K562 (cell line): Measurements from ENCODE around the gene SPATA12. TPM values are rescaled to one million over a fixed set of nuclear protein-coding genes. Genes with fewer than 3 reads are reported as not detected.
A peak's percentile ranks its signal among the peaks of the same experiment; 100 is the strongest.

Source experiments
- ATAC-seq: fragments of 200-7000 bp; cut with Tn5 transposase; 3 replicates; pipeline ENCODE4 v1.9.1; 2020; ENCODE audit warnings: moderate library complexity
- BruUV-seq: library from RNA; stranded (reverse); fragments of 400-500 nt; replicated peaks from 2 replicates; lab custom pipeline; 2021; lab: Mats Ljungman, UMichigan
- CTCF ChIA-PET: fragments of 300-600 bp; formaldehyde crosslinking; extraction: SDS; loops from one replicate; lab custom pipeline; 2021; ENCODE audit warnings: low intra/inter-chr PET ratio; lab: Yijun Ruan, JAX
- POLR2A ChIA-PET: fragments of 300-600, 350-650 bp; sonication (Branson Sonifier 250); formaldehyde crosslinking; extraction: SDS; loops from one replicate; lab custom pipeline; 2021; ENCODE audit warnings: antibody characterized with exemption, inconsistent platforms; lab: Yijun Ruan, JAX
- DNase-seq, 4 experiments: peaks; one replicate each; pipeline versions ENCODE4 v3.0.0 to v3.0.0-alpha.2; 2011 to 2018; ENCODE audit warnings: low spot score in 3 of 4, mixed read lengths in 3 of 4; ENCODE audit errors: extremely low read depth in 1 of 4
- FAIRE-seq: peaks from 2 replicates; lab custom pipeline; 2011; peaks lifted over from hg19 to GRCh38; lab: Jason Lieb, UNC
- H2AFZ ChIP-seq: 2 replicates; pipeline ENCODE4 v1.6.0; 2011; ENCODE audit warnings: low read depth, low read length, control low read depth, inconsistent platforms
- H3K27ac ChIP-seq: fragments of 200-600 bp; 3 replicates; pipeline ENCODE4 v1.8.0; 2011; ENCODE audit warnings: low read depth, mild to moderate bottlenecking, control low read depth, inconsistent platforms, low read length, moderate library complexity, mixed read lengths; ENCODE audit errors: extremely low read depth
- H3K27me3 ChIP-seq, 2 experiments: fragments of 300-600 bp in 1 of 2; 2 replicates in 1 of 2; 3 replicates in 1 of 2; pipeline versions ENCODE4 v1.6.0 to v1.8.0; 2011; ENCODE audit warnings: inconsistent platforms in 2 of 2, low read length in 2 of 2, mild to moderate bottlenecking in 1 of 2, mixed read lengths in 1 of 2, moderate library complexity in 1 of 2; ENCODE audit not compliant: control insufficient read depth in 2 of 2, insufficient read depth in 2 of 2
- H3K36me3 ChIP-seq: fragments of 300-600 bp; 3 replicates; pipeline ENCODE4 v1.8.0; 2011; ENCODE audit warnings: mild to moderate bottlenecking, low read length, inconsistent platforms; ENCODE audit not compliant: control insufficient read depth, insufficient read depth
- H3K4me1 ChIP-seq, 2 experiments: fragments of 200-600 bp in 1 of 2; replicated peaks in 1 of 2; 2 replicates in 1 of 2; 3 replicates in 1 of 2; pipeline versions ENCODE4 v1.5.1 to v1.8.0; 2011; ENCODE audit warnings: inconsistent platforms in 2 of 2, low read length in 2 of 2, mild to moderate bottlenecking in 1 of 2, mixed read lengths in 1 of 2, moderate library complexity in 1 of 2; ENCODE audit not compliant: control insufficient read depth in 2 of 2, insufficient read depth in 2 of 2
- H3K4me2 ChIP-seq: 2 replicates; pipeline ENCODE4 v1.6.1; 2011; ENCODE audit warnings: low read length, control low read depth, inconsistent platforms, mixed read lengths; ENCODE audit not compliant: insufficient read depth
- H3K4me3 ChIP-seq: fragments of 200-600 bp; sonication (generic), shearing (Covaris generic); 2 replicates; pipeline ENCODE4 v1.5.1; 2016; ENCODE audit warnings: control low read depth, inconsistent platforms
- H3K79me2 ChIP-seq: fragments of 200-600 bp; 3 replicates; pipeline ENCODE4 v1.8.0; 2011; ENCODE audit warnings: low read length, inconsistent platforms; ENCODE audit not compliant: control insufficient read depth, insufficient read depth
- H3K9ac ChIP-seq, 2 experiments: 2 replicates each; pipeline versions ENCODE4 v1.6.0 to v1.6.1; 2011; ENCODE audit warnings: low read depth in 2 of 2, low read length in 2 of 2, control low read depth in 1 of 2, inconsistent platforms in 1 of 2, mild to moderate bottlenecking in 1 of 2, mixed read lengths in 1 of 2; ENCODE audit not compliant: insufficient read depth in 1 of 2
- H3K9me1 ChIP-seq: one replicate; pipeline ENCODE4 v1.6.0; 2011; ENCODE audit warnings: inconsistent platforms, mild to moderate bottlenecking, low read length, moderate library complexity; ENCODE audit not compliant: control insufficient read depth, insufficient read depth
- H3K9me3 ChIP-seq: replicated peaks from 2 replicates; pipeline ENCODE4 v1.5.1; 2011; ENCODE audit warnings: low read depth, low read length, inconsistent platforms; ENCODE audit not compliant: control insufficient read depth, insufficient read depth
- H4K20me1 ChIP-seq: replicated peaks from 2 replicates; pipeline ENCODE4 v1.6.1; 2011; ENCODE audit warnings: low read length, inconsistent platforms, mixed read lengths; ENCODE audit not compliant: control insufficient read depth, insufficient read depth
- NR2C2 ChIP-seq, 2 experiments: fragments of 200-800 bp in 1 of 2; sonication (Bioruptor generic) in 1 of 2; sonication (generic) in 1 of 2; formaldehyde crosslinking in 1 of 2; IDR thresholded peaks; 2 replicates each; pipeline versions ENCODE4 v1.6.1 to v1.8.0; 2016 to 2022; ENCODE audit warnings: mild to moderate bottlenecking in 1 of 2, missing compliant biosample characterization in 1 of 2, missing genetic modification characterization in 1 of 2, missing genetic modification reagents in 1 of 2
- POLR2H ChIP-seq: IDR thresholded peaks from 2 replicates; pipeline ENCODE4 v1.6.1; 2016; ENCODE audit warnings: missing genetic modification characterization, low read depth, mild to moderate bottlenecking, control low read depth, missing compliant biosample characterization, moderate library complexity
- ZNF121 ChIP-seq: sonication (generic); formaldehyde crosslinking; conservative IDR thresholded peaks from 2 replicates; pipeline ENCODE4 v1.8.0; 2022; ENCODE audit warnings: missing genetic modification reagents
- WGBS: fragments of 100-300 bp; shearing (Covaris generic); methylation state at CpG from one replicate; pipeline ENCODE4 v1.1.6; 2016; ENCODE audit warnings: low coverage, mixed read lengths; ENCODE audit not compliant: insufficient coverage; ENCODE audit errors: missing lambda C conversion rate; 5-methylcytosine and 5-hydroxymethylcytosine counted together
- in situ Hi-C: fragments of 300-500 bp; cut with MboI; formaldehyde crosslinking; loops from 4 replicates; pipeline ENCODE4 v1.15.0; 2018; ENCODE audit warnings: inconsistent platforms, mixed read lengths
- intact Hi-C: fragments of 100-400 bp; cut with micrococcal nuclease; formaldehyde crosslinking; loops from 2 replicates; pipeline ENCODE4 v1.14.2; 2022
- polyA plus RNA-seq, 8 experiments: library from polyadenylated mRNA; depleted of rRNA in 4 of 8; stranded (reverse) in 5 of 8; unstranded in 3 of 8; fragments of >200 nt; fragmentation: Nextera tagmentation in 2 of 8; fragmentation: Illumina TruSeq in 1 of 8; extraction: Ambion mirVana in 2 of 8; extraction: Trizol in 1 of 8; gene quantifications; 2 replicates each; pipeline versions ENCODE4 v1.2.1 to v1.2.3, GENCODE V29; 2011 to 2014; ENCODE audit warnings: inconsistent platforms in 1 of 8, missing spikeins in 1 of 8
- total RNA-seq, 7 experiments: library from RNA; depleted of rRNA in 6 of 7; stranded (reverse); fragments of >200 nt in 6 of 7; fragmentation: Illumina TruSeq in 2 of 7; extraction: Trizol in 2 of 7; gene quantifications; 2 replicates each; pipeline versions ENCODE4 v1.2.1 to v1.2.3, GENCODE V29; 2011 to 2021; ENCODE audit warnings: low replicate concordance in 1 of 7
- TF ChIP-seq, protein P1 (sequence below): fragments of 250-450 bp; sonication (Bioruptor Pico); IDR thresholded peaks from 2 replicates; pipeline ENCODE4 v1.8.0; 2021; ENCODE audit warnings: borderline replicate concordance, mild to moderate bottlenecking, moderate library complexity; ENCODE audit not compliant: poor library complexity, severe bottlenecking

Gene SPATA12
- total and polyA plus RNA-seq, 9 of the 15 experiments (the other 6 are each of a cell fraction or from before 2014, with no cell fraction given), result not detected

DNA sequence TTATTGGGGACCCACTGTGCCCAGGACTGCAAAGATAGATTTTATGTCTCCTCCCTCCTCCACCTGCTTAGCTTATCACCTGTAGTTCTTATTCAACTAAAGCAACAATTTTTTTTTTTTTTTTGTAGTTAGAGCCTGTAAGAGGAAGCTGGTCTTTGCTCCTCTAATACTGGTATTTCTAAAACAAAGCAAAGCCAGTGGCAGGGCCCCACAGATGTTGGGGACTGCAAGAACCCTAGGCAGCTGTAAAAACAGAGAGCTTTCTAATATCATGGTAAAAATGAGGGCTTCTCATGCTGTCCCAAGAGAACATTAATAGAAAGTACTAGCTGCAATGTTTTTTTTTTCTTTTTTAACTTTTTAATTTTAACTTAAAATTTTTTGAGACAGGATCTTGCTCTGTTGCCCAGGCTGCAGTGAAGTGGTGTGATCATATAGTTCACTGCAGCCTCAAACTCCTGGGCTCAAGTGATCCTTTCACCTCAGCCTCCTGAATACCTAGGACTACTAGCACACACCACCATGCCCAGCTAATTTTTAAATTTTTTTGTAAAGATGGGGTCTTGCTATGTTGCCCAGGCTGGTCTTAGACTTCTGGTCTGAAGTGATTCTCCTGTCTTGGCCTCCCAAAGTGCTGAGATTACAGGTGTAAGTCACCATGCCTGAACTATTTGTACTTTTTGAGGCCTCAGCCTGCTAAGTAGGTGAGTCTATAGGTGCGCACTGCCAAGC, 27.1 kb downstream of the SPATA12 start:
- Histone ChIP-seq H3K9me3 (no peaks in the 10 kb centered on the region), H3K79me2 (no peaks in the 10 kb centered on the region), H3K9me1 (no peaks in the 10 kb centered on the region), H2AFZ (no peak overlapping the region), H3K4me3 (no peak overlapping the region), H3K36me3 (no peaks in the 10 kb centered on the region), H4K20me1 (no peaks in the 10 kb centered on the region), H3K27ac (no peak overlapping the region), H3K4me1 (no peaks in the 10 kb centered on the region), H3K9ac (no peak overlapping the region), H3K4me2 (no peak overlapping the region), H3K27me3 (no peaks in the 10 kb centered on the region; a peak in 2 of 5 replicates)
- no peak for ATAC-seq
- POLR2A ChIA-PET, result interaction anchor here (1.3 kb wide), 1 partner anchor 8 kb away, joined by 3 read pairs; no protein-coding TSS in a partner anchor
- 40% methylated on average over 1 of the region's 1 CpG for WGBS
- in situ Hi-C loops, result no loop called here
- intact Hi-C loops, result no loop called here
- no TSS peak for BruUV-seq
- CTCF ChIA-PET, result no interaction called here
- peak; percentile 64 for TF ChIP-seq ZNF121 (CRISPR knock-in tag)
- TF ChIP-seq NR2C2 (CRISPR knock-in tag; IDR thresholded peaks at IDR 0.05), result no peak
- no peak for TF ChIP-seq NR2C2 (tag; IDR thresholded peaks at IDR 0.05)
- TF ChIP-seq, protein P1, sequence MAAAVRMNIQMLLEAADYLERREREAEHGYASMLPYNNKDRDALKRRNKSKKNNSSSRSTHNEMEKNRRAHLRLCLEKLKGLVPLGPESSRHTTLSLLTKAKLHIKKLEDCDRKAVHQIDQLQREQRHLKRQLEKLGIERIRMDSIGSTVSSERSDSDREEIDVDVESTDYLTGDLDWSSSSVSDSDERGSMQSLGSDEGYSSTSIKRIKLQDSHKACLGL (CRISPR knock-in tag), result no peak
- no peak for TF ChIP-seq POLR2H (tag)
- no peak for DNase-seq
- no peak for FAIRE-seq
